HG03135 (cell line): ENCODE measurements around the gene BRD4.

Source experiments
- ATAC-seq: cut with Tn5 transposase; IDR thresholded peaks from one replicate; pipeline ENCODE4 v1.9.1; 2021; ENCODE audit warnings: mild to moderate bottlenecking, moderate library complexity; ENCODE audit not compliant: unreplicated experiment

The BRD4 gene

DNA sequence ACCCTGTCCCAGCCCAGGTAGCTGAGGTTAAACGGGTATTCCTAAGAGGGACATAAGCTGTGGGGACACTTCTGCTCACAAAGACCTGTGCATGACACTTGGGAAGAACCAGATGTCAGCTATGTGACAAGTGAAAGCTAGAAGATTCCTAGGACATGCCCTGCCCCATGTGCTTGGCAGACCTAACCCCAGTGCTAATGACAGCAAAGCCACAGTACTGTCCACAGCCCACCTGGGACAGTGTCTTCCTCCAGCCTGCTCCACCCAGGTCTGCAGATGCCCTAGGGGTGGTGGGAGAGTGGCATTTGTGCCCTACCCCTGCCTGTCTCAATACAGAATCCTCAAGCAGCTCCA lies 81.7 kb downstream of the BRD4 start:
- no peak for ATAC-seq

- no peak for ATAC-seq
Measured at GRCh38 chr19:15249972-15250639, 82.2 kb downstream of the BRD4 start.

DNA sequence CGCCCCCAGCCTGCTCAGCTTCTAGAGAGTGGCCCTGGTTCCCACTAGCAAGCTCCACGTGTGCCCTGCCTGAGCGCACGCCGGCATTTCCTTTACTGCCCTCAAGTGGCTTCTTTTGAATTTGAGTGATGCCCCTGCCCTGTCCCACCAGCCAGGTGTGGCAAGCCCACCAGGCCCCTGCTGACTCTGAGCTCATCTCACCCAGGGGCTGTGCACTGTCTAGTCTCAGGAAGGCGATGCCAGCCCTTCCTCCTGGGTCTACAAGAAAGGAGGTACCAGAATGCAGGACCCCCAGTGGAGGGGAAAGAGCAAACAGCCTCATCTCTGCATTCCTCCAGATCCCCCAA lies 82.8 kb downstream of the BRD4 start:
- ATAC-seq, result no peak

DNA sequence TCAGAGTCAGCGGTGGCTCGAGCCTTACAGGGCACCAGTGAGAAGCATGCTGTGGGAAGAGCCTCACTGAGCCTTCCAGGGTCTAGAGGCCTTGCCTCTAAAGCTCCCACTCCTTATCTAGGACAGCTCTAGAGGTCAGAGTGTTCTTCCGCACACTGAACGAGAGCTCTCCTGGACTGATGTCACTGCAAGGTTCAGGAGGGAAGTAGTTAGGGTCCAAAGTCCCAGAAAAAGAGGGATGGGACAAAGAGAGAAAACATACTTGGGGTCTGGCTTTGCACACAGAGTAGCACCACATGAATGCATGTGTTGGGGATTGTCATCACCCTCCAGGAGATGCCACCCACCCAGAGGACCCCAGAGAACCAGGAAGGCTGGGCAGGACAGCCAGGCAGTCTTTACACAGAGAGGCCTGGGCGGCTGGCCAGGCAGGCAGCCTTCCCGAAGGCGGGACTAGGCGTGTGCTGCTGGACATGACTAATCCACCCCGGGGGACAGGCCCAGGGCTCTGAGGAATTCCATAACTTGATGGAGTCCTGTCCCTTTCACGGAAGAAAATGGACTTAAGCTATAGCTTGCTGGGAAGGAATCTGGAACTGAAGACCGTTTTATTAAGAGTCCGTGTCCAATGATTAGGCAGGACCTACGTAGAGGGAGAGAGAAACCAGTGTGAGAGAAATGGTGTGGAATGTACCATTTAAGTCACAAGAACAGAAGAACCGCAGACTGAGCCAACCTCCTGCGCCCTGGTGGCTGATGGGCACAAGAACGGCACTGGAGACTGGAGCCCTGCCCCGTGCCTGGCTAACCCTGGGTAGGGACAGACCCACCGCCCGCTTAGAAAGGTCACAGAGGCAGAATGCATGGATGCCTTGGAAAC lies 83.5 kb downstream of the BRD4 start:
- no peak for ATAC-seq

DNA sequence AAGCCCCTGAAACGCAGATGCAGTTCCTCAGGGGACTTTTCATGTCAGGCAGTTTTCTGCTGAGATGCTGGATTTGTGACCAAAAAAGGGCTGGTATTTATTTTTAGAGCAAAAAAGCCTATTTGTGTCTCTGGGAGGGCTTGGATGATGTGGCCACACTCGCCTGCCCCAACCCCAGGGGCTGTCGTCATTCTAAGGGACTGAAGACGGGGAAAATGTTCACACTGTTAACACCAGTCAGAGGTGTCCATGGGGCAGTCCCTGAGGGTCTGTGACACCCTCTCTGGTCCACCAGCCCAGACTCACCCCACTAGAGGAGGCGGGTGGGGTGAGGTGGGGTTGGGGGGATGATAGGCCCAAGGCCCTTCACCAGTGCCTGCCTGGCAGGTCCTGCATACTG lies 84.2 kb downstream of the BRD4 start:
- ATAC-seq, result no peak

DNA sequence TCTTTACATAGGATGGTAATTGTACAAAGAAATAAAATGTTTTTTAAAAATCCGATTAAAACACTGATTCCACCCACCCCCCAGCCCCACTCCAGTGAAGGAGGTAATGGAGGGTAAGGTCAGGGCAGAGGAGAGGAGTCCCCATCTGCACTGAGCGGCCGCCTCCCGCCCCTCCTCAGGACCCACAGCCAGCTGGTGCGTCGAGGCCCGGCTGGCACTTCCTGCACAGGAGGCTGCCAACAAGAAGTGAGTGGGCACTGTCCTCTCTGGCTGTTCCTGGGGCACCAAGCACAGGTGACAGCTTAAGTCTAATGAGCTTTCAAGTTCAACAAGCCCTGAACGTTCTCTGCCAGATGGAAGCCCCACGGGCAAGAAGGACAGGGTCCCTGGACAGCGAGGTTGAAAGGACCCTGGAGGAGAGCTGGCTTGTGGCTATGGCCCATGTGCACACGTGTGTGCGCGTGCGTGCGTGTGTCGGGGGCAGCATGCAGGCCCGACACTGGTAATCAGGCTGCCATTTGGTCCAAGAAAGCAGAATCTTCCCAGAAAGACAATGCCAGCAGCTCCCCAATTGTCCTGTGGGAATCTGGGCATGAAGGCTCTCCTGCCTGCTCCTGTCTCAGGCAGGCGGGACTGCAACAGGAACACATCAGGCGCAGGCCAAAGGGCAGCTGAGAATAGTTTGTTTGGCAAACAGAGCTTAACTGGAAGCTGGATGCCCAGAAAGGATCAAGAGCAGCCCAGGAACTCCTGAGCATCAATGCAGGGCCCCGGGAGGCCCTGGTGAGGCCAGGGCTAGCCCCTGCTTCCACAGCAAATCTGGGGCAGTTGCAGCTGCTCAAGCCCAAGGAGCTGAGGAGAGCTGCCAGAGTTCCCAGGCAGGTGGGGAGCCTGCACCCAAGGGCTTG lies 85.0 kb downstream of the BRD4 start:
- ATAC-seq, result no peak

DNA sequence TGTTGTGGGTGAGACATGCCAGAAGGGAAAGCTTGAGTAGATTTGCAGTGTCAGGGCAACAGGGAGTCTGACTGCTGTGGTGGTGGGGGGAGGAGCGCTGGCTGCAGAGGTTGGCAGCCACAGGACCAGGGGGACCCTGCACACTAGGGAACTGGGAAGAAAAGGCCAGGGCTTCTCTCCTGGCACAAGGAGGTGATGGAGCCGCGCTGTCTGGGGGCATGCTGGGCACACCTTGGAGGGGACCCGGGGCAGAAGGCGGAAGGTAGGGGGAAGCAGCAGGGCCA lies 86.2 kb downstream of the BRD4 start:
- ATAC-seq, result no peak

- no peak for ATAC-seq
Measured at GRCh38 chr19:15245370-15246197, 86.8 kb downstream of the BRD4 start.

DNA sequence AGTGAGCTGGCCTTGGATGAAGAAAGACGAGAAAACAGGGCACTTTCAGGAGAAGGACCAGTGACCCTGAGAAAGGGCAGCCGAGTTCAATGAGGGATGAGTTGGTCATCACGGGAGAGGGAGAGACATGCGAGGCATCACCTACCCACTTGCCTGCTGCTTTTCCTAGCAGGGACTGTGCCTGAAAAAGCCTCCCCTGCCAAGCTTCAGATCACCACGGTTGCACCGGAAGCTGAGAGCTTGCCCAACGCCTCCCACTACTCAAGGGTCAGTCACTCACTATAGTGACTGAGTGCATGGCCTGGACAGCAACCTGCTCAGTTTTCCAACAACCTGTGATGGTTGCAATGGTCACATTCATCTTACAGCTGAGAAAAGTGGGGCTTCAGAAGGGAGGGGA lies 87.5 kb downstream of the BRD4 start:
- ATAC-seq, result no peak

DNA sequence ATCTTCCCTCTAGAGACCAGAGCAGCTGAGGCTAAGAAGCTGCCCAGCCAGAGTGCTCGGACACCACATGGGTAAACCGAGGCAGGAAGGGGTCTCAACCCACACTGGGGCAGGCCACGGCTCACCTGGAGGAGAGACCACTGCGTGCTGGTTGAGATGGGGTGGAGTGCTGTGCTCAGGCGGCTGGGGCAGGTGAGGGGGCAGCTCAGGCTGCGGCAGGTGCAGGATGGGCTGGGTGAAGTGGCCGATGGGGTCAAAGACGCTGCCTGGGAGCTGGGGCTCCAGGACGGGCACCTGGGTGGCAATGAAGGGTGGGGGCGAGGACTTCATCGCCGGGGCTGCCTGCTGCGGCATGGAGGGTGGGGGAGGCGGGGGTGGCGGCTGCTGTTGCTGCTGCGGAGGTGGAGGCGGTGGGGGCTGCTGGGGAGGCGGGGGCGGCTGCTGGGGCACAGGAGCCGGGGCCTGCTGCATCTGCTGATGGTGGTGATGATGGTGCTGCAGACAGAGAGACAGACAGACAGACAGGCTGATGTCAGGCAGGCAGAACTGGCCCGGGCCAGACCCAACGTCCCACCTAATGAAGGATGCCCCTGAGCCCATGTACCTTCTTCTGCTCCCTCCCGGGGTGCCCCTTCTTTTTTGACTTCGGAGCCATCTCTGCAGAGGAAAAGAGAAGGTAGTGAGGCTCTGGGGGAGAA lies 88.1 kb downstream of the BRD4 start:
- ATAC-seq, result no peak

DNA sequence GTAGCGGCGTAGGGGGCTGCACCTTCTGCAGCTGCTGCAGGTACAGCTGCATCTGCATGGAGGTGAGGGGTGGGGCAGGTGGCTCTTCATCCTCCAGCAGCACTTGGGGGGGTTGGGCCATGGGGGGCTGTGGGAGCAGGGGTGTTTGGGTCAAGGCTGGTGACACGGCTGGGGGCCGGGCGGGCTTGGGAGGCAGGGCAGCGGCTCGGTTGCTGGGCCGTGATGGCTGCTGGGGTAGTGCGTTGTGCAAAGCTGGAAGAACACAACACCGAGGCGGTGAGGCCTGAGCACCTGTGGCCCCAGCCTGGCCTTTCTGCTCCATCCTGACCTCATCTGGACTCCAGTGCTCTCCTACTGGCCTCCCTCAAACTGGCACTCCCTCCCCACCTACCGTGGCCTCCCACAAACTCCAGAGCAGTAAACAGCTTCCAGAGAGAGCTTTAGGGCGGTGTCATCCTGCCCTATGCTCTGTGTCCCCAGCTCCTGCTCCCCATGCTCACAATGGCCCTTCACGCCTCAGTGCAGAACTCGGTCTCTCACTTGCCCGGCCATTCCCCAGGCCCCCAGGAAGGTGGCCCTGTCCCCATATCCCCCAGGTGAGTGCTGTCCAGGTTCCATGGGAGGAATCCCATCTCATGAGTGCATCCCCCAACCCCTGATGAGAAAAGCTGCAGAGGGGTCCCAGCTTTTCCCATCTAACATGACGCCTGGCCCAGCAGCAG lies 88.9 kb downstream of the BRD4 start:
- ATAC-seq, result no peak

DNA sequence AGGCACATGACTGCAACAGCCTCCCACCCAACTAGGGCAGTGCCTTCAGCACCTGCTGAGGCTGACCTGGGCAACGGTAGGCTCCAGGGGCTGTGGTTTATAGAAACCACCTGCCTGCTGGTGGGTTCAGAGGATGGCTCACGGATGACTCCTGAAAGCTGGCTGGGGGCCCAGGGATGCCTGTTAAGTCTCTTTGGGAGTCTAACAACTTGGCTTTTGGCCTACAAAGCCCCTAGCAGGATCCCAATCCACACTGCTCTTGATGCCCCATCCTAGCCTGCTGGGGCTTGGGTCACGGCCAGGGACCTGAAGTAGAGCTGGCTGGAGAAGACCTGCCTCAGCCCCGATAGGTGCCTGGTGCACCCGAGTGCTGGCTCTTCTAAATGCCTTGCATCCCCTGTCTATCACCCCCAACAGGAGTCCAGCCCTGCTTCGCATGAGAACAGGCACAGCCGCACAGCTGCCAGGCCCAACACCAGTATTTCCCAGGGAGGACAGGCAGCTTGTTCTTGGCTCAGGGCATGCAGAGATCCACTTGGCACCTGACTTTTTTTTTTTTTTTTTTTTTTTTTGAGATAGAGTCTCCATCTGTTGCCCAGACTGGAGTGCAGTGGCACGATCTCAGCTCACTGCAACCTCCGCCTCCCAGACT lies 91.0 kb downstream of the BRD4 start:
- no peak for ATAC-seq

DNA sequence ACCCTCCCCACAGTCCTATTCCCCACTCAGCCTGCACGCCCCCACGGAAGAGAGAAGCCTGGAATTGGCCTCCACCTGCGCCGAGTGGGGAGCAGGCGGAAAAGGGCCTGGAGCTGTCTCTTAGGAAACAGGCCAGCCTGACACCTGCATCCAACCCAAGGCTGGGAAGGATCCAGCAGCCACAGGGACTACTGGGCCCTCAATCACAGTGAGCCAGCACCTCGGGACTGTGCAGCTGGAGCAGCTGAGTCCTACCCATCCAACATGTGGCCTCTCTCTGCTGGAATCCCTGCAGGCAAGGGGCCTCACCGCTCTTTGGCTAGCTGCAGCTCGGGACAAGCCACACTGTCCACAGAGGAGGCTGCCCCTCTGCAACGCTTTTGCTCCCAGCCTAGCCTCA lies 91.8 kb downstream of the BRD4 start:
- no peak for ATAC-seq

DNA sequence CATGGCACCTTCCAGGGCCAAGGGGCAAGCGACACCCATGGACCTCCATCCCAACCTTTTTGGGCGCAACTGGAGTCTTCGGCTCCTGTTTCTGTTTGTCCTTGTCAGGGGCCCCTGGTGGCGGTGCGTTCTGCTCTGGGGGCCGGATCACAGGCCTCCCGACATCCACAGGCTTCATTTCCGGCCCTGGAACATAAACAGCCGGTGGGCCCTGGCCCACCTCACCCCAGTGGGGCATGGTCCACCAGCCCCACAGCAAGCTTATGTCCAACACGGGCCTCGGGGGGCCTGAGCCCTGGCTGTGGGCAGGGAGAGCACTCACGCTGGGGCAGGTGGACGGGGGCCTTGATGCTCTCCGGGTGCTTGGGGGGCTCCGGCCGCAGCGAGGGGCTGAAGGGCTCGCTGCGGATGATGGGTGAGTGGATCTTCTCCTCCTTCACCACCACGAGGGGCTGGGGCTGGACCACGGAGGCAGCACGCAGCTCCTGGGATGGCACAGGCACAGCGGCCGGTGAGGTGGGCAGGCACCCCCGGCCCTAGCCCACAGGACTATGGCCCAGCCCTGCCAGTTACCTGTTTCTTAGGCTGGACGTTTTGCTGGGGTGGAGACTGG lies 92.9 kb downstream of the BRD4 start:
- ATAC-seq, result no peak

DNA sequence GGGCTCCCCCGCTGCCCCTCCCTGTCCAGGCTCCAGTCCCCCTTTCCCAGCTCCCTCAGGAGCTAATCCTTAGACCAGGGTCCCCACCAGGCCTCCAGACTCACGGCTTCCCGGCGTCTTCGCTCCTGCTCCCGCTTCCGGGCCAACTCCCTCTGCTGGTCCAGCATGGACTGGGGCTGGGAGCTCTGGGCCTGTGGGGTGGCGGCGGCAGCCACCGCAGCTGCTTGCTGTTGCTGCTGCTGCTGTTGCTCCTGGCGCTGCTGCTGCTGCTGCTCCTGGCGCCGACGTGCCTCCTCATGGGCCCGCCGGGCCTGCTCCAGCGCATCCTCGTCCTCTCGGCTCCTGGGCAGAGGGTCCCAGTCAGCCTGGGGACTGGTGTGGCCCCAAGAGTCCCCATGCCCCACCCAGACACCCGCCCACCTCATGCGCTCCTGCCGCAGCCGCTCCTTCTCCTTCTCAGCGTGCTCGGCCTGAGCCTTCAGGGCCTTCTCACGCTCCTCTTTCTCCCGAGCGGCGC lies 93.6 kb downstream of the BRD4 start:
- ATAC-seq, result no peak

- no peak for ATAC-seq
Measured at GRCh38 chr19:15237759-15238638, 94.3 kb downstream of the BRD4 start.

DNA sequence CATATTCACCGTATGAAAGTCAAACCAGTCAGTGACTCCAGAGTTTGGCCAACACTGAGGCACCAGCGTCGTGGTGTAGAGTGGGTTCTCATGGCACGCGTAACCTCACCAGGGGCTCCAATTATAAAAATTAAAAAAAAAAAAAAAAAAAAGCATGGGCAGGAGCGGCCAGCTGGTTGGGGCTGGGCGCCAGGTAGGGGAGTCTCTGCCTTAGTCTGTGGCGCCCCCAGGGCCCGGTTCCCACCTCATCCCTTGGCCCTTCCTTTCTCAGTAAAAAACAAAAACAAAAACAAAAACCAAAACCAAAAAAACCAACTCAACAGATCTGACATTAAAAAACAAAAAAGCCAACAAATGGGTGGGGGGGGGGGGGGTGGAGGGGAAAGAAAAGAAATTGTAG lies 95.5 kb downstream of the BRD4 start:
- no peak for ATAC-seq

DNA sequence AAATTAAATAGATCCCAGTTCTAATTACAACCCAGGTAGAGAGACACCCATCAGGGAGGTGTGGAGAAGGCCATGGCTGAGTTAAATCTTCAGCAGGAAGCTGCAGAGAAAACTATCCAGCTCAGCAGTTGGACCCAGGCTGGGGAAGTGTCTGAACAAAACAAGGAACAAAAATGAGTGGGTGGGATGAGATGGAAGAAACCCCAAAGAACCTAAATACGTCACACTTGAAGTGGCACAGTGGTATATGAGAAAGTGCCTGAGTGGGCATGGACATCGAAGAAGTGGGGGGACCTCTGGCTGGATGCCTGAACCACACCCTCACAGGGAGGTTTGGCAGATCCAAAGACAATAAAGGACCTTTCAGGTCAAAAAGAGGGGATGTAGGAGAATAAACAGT lies 96.6 kb downstream of the BRD4 start:
- no peak for ATAC-seq
